Astrocyte (in vitro differentiated cells and primary cell): ENCODE data around the gene SNRPN. TPM values are rescaled to one million over a fixed set of nuclear protein-coding genes. Genes with fewer than 3 reads are reported as not detected.

ENCODE experiments used
- DNase-seq: peaks from one replicate; pipeline ENCODE4 v3.0.0-alpha.2; 2010; ENCODE audit warnings: low read depth
- FAIRE-seq: peaks from 2 replicates; lab custom pipeline; 2011; peaks lifted over from hg19 to GRCh38; lab: Jason Lieb, UNC
- H2AFZ ChIP-seq: 2 replicates; pipeline ENCODE4 v1.6.0; 2012; ENCODE audit warnings: low read depth, low read length, inconsistent platforms
- H3K27ac ChIP-seq: 2 replicates; pipeline ENCODE4 v1.5.1; 2011; ENCODE audit warnings: low read depth, low read length, inconsistent platforms
- H3K27me3 ChIP-seq: 2 replicates; pipeline ENCODE4 v1.6.0; 2011; ENCODE audit warnings: low read length, inconsistent platforms; ENCODE audit not compliant: insufficient read depth
- H3K36me3 ChIP-seq: 2 replicates; pipeline ENCODE4 v1.5.1; 2011; ENCODE audit warnings: low read length, inconsistent platforms; ENCODE audit not compliant: insufficient read depth
- H3K4me1 ChIP-seq: 2 replicates; pipeline ENCODE4 v1.5.1; 2011; ENCODE audit warnings: low read length, inconsistent platforms; ENCODE audit not compliant: insufficient read depth
- H3K4me2 ChIP-seq: 2 replicates; pipeline ENCODE4 v1.6.0; 2012; ENCODE audit warnings: low read length, inconsistent platforms
- H3K4me3 ChIP-seq: 2 replicates; pipeline ENCODE4 v1.5.1; 2011; ENCODE audit warnings: low read depth, mild to moderate bottlenecking, low read length, inconsistent platforms; ENCODE audit not compliant: insufficient read depth
- H3K79me2 ChIP-seq: 2 replicates; pipeline ENCODE4 v1.6.0; 2012; ENCODE audit warnings: mild to moderate bottlenecking, low read length, inconsistent platforms; ENCODE audit not compliant: insufficient read depth
- H3K9ac ChIP-seq: 2 replicates; pipeline ENCODE4 v1.6.0; 2012; ENCODE audit warnings: mild to moderate bottlenecking, low read length, inconsistent platforms
- H3K9me3 ChIP-seq: 2 replicates; pipeline ENCODE4 v1.5.1; 2012; ENCODE audit warnings: low read depth, mild to moderate bottlenecking, low read length, inconsistent platforms; ENCODE audit not compliant: insufficient read depth
- H4K20me1 ChIP-seq: 2 replicates; pipeline ENCODE4 v1.6.0; 2012; ENCODE audit warnings: low read length, inconsistent platforms; ENCODE audit not compliant: insufficient read depth
- H3K27ac Mint-ChIP-seq: one replicate; pipeline ENCODE4 v1.8.0; 2021; ENCODE audit warnings: mild to moderate bottlenecking, mixed read lengths; ENCODE audit not compliant: unreplicated experiment
- H3K27me3 Mint-ChIP-seq: one replicate; pipeline ENCODE4 v1.8.0; 2021; ENCODE audit warnings: low read depth, mixed read lengths; ENCODE audit not compliant: unreplicated experiment
- H3K36me3 Mint-ChIP-seq: one replicate; pipeline ENCODE4 v1.8.0; 2021; ENCODE audit warnings: low read depth, mixed read lengths; ENCODE audit not compliant: unreplicated experiment
- H3K4me1 Mint-ChIP-seq: one replicate; pipeline ENCODE4 v1.8.0; 2021; ENCODE audit warnings: low read depth, mixed read lengths; ENCODE audit not compliant: unreplicated experiment
- H3K4me3 Mint-ChIP-seq: one replicate; pipeline ENCODE4 v1.8.0; 2021; ENCODE audit warnings: mild to moderate bottlenecking, moderate library complexity, mixed read lengths; ENCODE audit not compliant: unreplicated experiment
- H3K9me3 Mint-ChIP-seq: one replicate; pipeline ENCODE4 v1.8.0; 2021; ENCODE audit warnings: mild to moderate bottlenecking, mixed read lengths; ENCODE audit not compliant: unreplicated experiment
- EZH2 ChIP-seq: IDR thresholded peaks from 2 replicates; pipeline ENCODE4 v1.6.1; 2012; ENCODE audit warnings: mild to moderate bottlenecking, low read length, inconsistent platforms; ENCODE audit not compliant: insufficient read depth
- total RNA-seq: library from RNA; stranded (reverse); gene quantifications from 2 replicates; pipeline ENCODE4 v1.2.1, GENCODE V29; 2021
- TF ChIP-seq, protein P1 (sequence below): IDR thresholded peaks from 2 replicates; pipeline ENCODE4 v1.5.1; 2011; ENCODE audit warnings: low read depth, mild to moderate bottlenecking, inconsistent platforms, low read length, moderate library complexity; ENCODE audit not compliant: insufficient read depth

SNRPN gene
- total RNA-seq, 1 donor from 2014 or later, result 226 TPM

DNA sequence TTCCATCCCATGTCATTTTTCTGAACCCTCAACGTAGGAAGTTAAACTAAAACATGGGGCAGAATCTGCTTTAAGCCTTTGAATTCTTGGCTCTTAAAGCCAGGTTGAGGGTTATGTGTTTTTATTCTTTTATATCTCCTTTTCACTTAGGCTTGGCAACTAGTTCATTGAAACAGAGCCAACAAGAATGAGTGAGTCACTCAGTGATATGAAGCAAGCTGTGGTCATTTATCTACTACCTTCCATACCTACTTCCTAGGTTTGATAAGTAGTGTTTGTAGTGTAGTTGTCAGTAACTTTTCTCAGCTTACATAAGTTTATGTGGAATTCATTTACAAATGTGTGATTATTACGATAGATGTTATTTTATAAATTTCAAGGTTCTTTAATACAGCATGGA is 67.4 kb downstream of the SNRPN start:
- peaks cover 3% of the 10 kb centered on the region for H3K36me3 ChIP-seq
- no peak overlapping the region for H3K27ac ChIP-seq
- H3K9me3 ChIP-seq, result no peaks in the 10 kb centered on the region
- Mint-ChIP-seq H3K9me3 (peaks cover 6% of the 10 kb centered on the region), H3K4me3 (no peak overlapping the region), H3K27me3 (no peaks in the 10 kb centered on the region), H3K36me3 (peaks cover 2% of the 10 kb centered on the region), H3K4me1 (no peaks in the 10 kb centered on the region), H3K27ac (no peak overlapping the region)
- FAIRE-seq (no peak), DNase-seq (peak; percentile 69)
- H3K27me3 ChIP-seq, result no peaks in the 10 kb centered on the region
- H3K4me3 ChIP-seq, result no peak overlapping the region
- no peaks in the 10 kb centered on the region for H3K79me2 ChIP-seq
- H3K9ac ChIP-seq, result no peak overlapping the region
- no peak overlapping the region for H2AFZ ChIP-seq
- no peak for TF ChIP-seq EZH2
- TF ChIP-seq, protein P1, sequence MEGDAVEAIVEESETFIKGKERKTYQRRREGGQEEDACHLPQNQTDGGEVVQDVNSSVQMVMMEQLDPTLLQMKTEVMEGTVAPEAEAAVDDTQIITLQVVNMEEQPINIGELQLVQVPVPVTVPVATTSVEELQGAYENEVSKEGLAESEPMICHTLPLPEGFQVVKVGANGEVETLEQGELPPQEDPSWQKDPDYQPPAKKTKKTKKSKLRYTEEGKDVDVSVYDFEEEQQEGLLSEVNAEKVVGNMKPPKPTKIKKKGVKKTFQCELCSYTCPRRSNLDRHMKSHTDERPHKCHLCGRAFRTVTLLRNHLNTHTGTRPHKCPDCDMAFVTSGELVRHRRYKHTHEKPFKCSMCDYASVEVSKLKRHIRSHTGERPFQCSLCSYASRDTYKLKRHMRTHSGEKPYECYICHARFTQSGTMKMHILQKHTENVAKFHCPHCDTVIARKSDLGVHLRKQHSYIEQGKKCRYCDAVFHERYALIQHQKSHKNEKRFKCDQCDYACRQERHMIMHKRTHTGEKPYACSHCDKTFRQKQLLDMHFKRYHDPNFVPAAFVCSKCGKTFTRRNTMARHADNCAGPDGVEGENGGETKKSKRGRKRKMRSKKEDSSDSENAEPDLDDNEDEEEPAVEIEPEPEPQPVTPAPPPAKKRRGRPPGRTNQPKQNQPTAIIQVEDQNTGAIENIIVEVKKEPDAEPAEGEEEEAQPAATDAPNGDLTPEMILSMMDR, result no peak
- no peaks in the 10 kb centered on the region for H3K4me1 ChIP-seq
- no peak overlapping the region for H3K4me2 ChIP-seq
- H4K20me1 ChIP-seq, result no peaks in the 10 kb centered on the region

Other genes with a start within 250 kb of the SNRPN start
- 16.5 and 23.6 TPM in 2 replicates for gene SNURF, start within 50 bp of the SNRPN start, total RNA-seq